Parathyroid adenoma (tissue), 2 donors: ENCODE measurements around the gene CABP7.
"Not testable (repeated sequence)": the region's sequence is repeated elsewhere in the genome, so short reads cannot be mapped to it uniquely, and the experiment has no call there.

ENCODE experiments used
- H2AFZ ChIP-seq: fragments of 300-600 bp; sonication (generic); one replicate; pipeline ENCODE4 v1.7.0; 2017; ENCODE audit warnings: antibody characterized with exemption, mild to moderate bottlenecking
- H3K27ac ChIP-seq: fragments of 300-600 bp; sonication (generic); one replicate; pipeline ENCODE4 v1.7.0; 2017
- H3K27me3 ChIP-seq: fragments of 300-600 bp; sonication (generic); one replicate; pipeline ENCODE4 v1.7.0; 2017; ENCODE audit warnings: low read length; ENCODE audit not compliant: control insufficient read depth, insufficient read depth
- H3K36me3 ChIP-seq: fragments of 300-600 bp; sonication (generic); one replicate; pipeline ENCODE4 v1.7.0; 2017; ENCODE audit warnings: low read length; ENCODE audit not compliant: control insufficient read depth, insufficient read depth
- H3K4me1 ChIP-seq: fragments of 300-600 bp; sonication (generic); one replicate; pipeline ENCODE4 v1.7.0; 2017; ENCODE audit warnings: control low read depth
- H3K4me2 ChIP-seq: fragments of 300-600 bp; sonication (generic); one replicate; pipeline ENCODE4 v1.7.0; 2017; ENCODE audit warnings: low read length
- H3K4me3 ChIP-seq: fragments of 300-600 bp; sonication (generic); one replicate; pipeline ENCODE4 v1.7.0; 2017; ENCODE audit warnings: low read depth, low read length
- H3K79me2 ChIP-seq: fragments of 300-600 bp; sonication (generic); one replicate; pipeline ENCODE4 v1.7.0; 2017; ENCODE audit warnings: control low read depth
- H3K9ac ChIP-seq: fragments of 300-600 bp; sonication (generic); one replicate; pipeline ENCODE4 v1.7.0; 2017; ENCODE audit warnings: mild to moderate bottlenecking
- H3K9me3 ChIP-seq: fragments of 300-600 bp; sonication (generic); one replicate; pipeline ENCODE4 v1.7.0; 2017; ENCODE audit warnings: low read length; ENCODE audit not compliant: control insufficient read depth
- TF ChIP-seq, protein P1 (sequence below): fragments of 300-600 bp; sonication (generic); IDR thresholded peaks from one replicate; pipeline ENCODE4 v1.7.0; 2017; ENCODE audit warnings: antibody characterized with exemption, mild to moderate bottlenecking
- donor health status: primary hyperparathyroidism.

The CABP7 gene

DNA sequence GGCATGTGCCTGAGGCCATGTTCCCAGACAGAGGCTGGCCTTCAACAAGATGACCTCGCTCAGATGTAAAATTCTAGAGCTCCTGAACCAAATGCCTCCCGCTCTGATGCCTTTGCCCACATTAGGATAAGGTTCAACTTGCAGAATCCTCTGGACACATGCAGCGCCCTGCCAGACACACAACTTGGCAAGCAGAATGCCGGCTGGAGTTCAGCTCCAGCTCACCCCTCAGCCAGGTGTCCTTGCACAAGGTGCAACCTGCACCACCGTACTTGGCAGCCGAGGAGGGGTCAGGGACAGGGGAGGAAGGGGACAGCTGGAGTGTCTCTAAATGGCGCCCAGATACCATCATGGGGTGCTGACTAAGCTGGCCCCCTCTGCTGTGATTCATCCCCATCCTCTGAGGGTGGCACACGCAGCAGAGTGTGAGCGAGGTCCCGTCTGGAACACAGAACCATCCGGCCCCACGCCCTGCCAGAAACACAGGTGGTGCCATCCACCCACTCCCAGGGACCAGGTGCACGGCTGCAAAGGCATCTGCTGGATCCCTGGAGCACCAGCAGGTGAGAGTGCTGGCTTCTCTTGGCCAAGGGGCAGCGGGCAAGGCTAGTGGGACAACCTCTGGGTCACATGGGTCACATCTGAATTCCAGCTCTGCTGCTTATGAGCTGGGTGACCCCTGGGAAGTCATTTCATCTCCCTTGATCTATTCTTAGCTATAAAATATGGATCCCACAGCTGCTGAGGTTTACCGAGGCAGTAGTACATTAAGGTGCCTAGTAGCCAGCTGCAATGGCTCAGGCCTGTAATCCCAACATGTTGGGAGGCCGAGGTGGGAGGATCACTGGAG is 34.2 kb downstream of the CABP7 start:
- no peak overlapping the region for H3K4me3 ChIP-seq
- H3K9ac ChIP-seq, result no peak overlapping the region
- TF ChIP-seq, protein P1, sequence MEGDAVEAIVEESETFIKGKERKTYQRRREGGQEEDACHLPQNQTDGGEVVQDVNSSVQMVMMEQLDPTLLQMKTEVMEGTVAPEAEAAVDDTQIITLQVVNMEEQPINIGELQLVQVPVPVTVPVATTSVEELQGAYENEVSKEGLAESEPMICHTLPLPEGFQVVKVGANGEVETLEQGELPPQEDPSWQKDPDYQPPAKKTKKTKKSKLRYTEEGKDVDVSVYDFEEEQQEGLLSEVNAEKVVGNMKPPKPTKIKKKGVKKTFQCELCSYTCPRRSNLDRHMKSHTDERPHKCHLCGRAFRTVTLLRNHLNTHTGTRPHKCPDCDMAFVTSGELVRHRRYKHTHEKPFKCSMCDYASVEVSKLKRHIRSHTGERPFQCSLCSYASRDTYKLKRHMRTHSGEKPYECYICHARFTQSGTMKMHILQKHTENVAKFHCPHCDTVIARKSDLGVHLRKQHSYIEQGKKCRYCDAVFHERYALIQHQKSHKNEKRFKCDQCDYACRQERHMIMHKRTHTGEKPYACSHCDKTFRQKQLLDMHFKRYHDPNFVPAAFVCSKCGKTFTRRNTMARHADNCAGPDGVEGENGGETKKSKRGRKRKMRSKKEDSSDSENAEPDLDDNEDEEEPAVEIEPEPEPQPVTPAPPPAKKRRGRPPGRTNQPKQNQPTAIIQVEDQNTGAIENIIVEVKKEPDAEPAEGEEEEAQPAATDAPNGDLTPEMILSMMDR, result no peak
- H3K27me3 ChIP-seq, result no peaks in the 10 kb centered on the region
- no peaks in the 10 kb centered on the region for H3K36me3 ChIP-seq
- H2AFZ ChIP-seq, result no peak overlapping the region
- no peaks in the 10 kb centered on the region for H3K9me3 ChIP-seq
- no peaks in the 10 kb centered on the region for H3K4me1 ChIP-seq
- H3K27ac ChIP-seq, result no peak overlapping the region
- H3K4me2 ChIP-seq, result no peak overlapping the region
- no peaks in the 10 kb centered on the region for H3K79me2 ChIP-seq

GRCh38 chr22:29754658-29755395 is 35.0 kb downstream of the CABP7 start:
- not testable (repeated sequence) for H3K4me3 ChIP-seq, H3K36me3 ChIP-seq, H3K9ac ChIP-seq, H3K4me2 ChIP-seq, H2AFZ ChIP-seq, H3K79me2 ChIP-seq, H3K27me3 ChIP-seq, H3K4me1 ChIP-seq, H3K27ac ChIP-seq, H3K9me3 ChIP-seq

DNA sequence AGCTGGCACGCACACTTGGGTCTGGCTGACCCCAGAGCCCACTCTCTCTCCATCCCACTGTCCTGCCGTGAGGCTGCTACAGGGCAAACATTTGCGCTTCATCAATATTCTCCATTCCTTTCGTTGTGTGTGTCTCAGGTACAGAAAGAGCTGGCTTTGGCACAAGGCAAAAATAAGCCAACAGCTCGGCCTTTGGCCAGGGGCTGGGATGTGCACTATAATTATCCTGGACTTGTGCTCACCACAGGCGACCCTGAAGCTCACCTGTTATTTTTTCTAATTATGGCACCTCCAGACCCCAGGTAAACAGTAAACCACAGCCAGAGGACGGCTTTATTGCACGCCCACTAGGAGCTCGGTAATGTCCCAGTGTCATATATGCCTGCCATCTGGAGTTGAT is 36.1 kb downstream of the CABP7 start:
- H3K9me3 ChIP-seq, result no peaks in the 10 kb centered on the region
- TF ChIP-seq, protein P1, result no peak
- no peaks in the 10 kb centered on the region for H3K4me1 ChIP-seq
- H3K4me3 ChIP-seq, result no peak overlapping the region
- H3K4me2 ChIP-seq, result no peak overlapping the region
- no peak overlapping the region for H3K9ac ChIP-seq
- no peaks in the 10 kb centered on the region for H3K36me3 ChIP-seq
- no peak overlapping the region for H2AFZ ChIP-seq
- peaks cover 4% of the 10 kb centered on the region for H3K79me2 ChIP-seq
- H3K27ac ChIP-seq, result no peak overlapping the region
- H3K27me3 ChIP-seq, result no peaks in the 10 kb centered on the region

- H2AFZ ChIP-seq, result no peak overlapping the region
- TF ChIP-seq, protein P1, result no peak
These were observed 36.5 kb downstream of the CABP7 start for GRCh38 chr22:29756341-29756740.

DNA sequence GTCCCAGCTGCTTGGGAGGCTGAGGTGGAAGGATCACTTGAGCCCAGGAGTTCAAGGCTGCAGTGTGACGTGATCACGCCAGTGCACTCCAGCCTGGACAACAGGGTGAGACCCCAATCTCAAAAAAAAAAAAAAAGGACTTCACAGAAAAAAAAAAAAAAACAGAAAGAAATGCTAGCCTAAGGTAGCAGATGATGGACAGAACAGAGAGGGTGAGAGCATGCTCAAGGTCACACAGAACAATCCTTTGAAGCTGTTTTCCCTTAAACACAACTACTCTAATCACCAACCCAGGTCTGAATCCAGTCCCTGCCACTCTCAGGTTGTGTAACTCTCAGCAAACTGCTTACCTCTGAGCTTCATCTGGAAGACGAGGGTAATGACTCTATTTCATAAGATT is 37.3 kb downstream of the CABP7 start:
- no peaks in the 10 kb centered on the region for H3K36me3 ChIP-seq
- H3K9ac ChIP-seq, result no peak overlapping the region
- H3K9me3 ChIP-seq, result no peaks in the 10 kb centered on the region
- H3K79me2 ChIP-seq, result peaks cover 5% of the 10 kb centered on the region
- TF ChIP-seq, protein P1, result no peak
- H2AFZ ChIP-seq, result no peak overlapping the region
- no peaks in the 10 kb centered on the region for H3K4me1 ChIP-seq
- H3K27me3 ChIP-seq, result no peaks in the 10 kb centered on the region
- no peak overlapping the region for H3K4me3 ChIP-seq
- H3K27ac ChIP-seq, result no peak overlapping the region
- H3K4me2 ChIP-seq, result no peak overlapping the region

More at GRCh38 chr22:29756341-29756740, 36.5 kb downstream of the CABP7 start:
- H3K36me3 ChIP-seq, result no peaks in the 10 kb centered on the region
- no peak overlapping the region for H3K4me2 ChIP-seq
- peaks cover 5% of the 10 kb centered on the region for H3K79me2 ChIP-seq
- H3K27me3 ChIP-seq, result no peaks in the 10 kb centered on the region
- H3K27ac ChIP-seq, result no peak overlapping the region
- H3K4me1 ChIP-seq, result no peaks in the 10 kb centered on the region
- H3K9ac ChIP-seq, result no peak overlapping the region
- H3K9me3 ChIP-seq, result no peaks in the 10 kb centered on the region
- no peak overlapping the region for H3K4me3 ChIP-seq
